Stimulated activated CD4-positive, alpha-beta T cell treated with anti-CD3 and anti-CD28 coated beads, Interleukin-4, amount 100 ng/mL, for 4 hours (primary cell): ENCODE results near the gene OSBPL5.

Experiments used
- DNase-seq, 2 experiments: peaks; one replicate each; pipeline ENCODE4 v3.0.0-alpha.2; 2020

The OSBPL5 gene

GRCh38 chr11:3134218-3134621 lies 30.9 kb downstream of the OSBPL5 start:
- no peak for DNase-seq

GRCh38 chr11:3133261-3134217 lies 31.6 kb downstream of the OSBPL5 start:
- DNase-seq = no peak

DNA sequence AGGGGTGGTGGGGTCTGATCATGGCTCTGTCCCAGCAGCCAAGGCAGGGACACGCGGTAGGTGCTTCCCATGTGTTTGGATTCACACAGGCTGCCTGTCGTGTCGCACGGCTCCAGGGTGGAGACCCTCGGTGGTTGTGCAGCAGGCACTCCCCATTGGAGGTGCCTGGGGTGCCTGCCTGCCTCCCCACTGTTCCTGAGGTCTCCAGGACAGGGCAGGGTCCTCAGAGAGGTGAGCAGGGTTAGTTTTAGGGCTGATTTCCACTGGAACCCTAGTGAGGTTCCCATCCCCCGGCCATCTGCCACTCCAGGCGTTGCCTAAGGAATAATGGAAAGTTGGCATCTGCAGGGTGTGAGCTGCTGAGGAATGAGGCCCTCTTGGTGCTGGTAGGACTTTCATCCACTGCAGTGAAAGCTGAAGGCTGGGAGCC lies 32.3 kb downstream of the OSBPL5 start:
- DNase-seq = no peak

GRCh38 chr11:3132271-3132781 lies 32.8 kb downstream of the OSBPL5 start:
- DNase-seq = no peak

DNA sequence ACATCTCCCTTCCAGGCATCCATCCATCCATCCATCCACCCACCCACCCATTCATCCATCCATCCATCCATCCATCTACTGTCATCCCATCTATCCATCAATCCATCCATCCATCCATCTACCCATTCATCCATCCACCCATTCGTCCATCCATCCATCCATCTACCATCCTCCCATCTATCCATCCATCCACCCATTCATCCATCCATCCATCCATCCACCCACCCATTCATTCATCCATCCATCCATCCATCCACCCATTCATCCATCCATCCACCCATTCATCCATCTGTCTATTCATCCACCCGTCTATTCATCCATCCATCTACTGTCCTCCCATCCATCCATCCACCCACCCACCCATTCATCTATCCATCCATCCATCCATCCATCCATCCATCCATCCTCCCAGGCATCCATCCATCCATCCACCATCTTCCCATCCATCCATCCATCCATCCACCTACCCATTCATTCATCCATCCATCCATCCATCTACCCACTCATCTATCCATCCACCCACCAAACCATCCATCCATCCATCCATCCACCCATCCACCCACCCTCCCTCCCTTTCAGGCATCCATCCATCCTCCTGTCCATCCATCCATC lies 33.7 kb downstream of the OSBPL5 start:
- DNase-seq = no peak

DNA sequence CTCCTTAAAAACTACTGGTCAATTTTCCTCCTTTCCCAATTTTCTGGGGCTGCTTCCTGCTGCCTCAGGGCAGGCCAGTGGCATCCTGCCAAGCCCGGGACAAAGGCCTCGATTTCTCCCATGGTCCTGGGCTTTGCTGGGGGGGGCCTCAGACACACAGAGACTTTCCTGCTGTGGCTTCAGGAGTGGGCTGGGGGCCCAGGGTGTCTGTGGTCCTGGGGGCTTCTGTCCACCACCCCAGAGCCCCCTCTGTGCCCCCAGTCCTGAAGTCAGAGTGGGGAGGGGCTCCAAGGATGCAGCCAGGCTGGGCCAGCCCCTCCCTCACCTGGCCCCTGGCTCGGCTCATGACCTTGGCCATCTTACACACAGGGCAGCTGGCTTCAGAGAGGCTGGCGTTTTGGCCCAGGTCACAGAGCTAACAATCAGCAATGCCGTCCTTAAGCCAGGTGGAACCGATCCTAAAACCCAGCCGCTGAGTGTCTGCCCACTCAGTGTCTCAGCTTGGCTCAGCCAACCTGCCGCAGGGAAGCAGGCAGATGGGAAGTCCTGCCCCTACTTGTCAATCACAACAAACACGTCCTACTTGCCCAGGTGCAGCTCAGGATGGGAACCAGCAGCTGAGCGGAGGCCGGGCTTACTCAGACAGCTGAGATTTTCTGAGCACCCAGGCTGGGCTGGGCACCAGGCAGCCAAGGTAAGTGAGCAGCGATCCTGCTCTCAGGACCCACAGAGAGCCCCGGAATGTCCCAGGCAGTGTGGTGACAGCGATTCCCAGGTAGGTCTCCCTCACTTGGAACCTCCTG lies 34.6 kb downstream of the OSBPL5 start:
- DNase-seq = no peak

DNA sequence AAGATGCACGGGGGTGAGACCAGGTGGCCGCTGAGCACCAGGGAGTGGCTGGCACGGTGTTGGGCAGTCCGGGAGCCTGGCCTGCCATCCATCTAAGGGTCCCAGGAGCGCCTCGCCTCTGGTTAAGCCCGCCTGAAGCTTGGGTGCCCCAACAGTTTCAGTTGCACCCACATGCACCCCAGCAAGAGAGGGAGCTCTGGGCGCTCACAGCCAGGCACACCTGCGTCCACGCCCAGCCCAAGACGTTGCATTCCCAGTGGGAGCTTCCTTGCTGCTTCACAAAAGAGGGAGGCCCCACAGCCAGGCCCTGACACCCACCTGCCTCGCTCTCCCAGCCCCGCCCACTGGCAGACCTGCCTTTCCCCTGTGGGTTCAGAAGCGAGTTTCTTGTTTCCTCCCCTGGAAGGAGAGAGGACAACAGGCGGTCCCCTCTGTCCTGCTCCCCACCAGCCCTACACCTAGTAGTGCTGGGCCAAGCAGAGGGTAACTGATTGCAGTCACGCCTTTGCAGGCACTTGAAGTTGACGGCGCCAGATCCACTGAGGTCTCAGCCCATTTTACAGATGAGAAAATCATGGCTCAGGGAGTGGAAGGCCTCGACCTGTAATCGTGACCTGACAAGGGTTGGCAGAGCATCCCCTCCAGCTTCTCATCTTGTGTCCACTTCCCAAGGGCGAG lies 35.4 kb downstream of the OSBPL5 start:
- DNase-seq = no peak

DNA sequence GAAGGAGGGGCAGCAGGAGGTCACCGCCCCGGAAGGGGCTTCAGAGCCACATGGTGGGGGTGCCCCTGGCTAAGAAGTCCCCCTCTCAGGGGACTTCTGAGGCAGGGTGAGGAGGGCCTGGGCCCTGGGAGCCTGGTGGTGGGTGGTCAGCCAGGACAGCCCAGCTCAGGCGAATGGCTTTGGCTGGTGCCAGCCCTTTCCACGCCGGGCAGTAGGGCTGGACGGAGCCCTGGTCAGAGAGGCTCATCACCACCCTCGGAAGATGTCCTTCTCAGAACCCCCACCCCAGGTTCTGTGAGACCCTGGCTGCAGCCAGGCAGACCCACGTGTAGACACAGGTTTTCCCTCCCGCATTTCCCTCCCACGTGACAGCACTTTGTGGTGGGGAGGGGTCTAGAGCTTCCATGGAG lies 35.9 kb downstream of the OSBPL5 start:
- no peak for DNase-seq

GRCh38 chr11:3128356-3129180 lies 36.5 kb downstream of the OSBPL5 start:
- DNase-seq = no peak

DNA sequence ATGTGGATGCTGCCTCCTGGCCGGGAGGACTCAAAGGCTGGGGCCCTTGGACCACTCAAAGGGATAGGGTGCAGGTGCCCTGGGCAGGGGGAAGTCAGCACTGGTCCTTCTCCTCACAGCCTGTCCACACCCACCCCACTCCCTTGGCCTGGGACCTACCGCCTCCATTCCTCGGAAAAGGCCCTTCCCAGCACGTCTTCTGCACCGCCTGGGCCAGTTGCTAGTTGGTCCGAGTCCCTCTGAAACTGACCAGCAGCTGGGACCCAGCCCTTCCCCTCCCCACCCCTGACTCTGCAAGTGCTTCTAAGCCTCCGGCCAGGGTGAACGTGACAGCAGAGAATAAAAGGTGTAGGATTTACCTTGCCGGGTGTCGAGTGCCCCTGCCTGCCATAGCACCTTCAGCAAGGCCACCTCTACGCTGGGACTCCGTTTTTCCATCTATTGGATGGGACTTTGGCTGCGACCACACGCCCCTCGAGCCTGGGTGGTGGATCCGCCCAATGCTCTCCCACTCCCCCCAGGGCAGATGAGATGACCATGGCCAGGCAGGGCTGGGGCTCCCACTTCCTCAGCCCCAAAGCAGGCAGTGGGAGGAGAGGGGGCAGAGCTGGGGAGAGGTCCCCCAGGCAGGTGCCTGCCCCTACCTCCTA lies 37.3 kb downstream of the OSBPL5 start:
- no peak for DNase-seq

DNA sequence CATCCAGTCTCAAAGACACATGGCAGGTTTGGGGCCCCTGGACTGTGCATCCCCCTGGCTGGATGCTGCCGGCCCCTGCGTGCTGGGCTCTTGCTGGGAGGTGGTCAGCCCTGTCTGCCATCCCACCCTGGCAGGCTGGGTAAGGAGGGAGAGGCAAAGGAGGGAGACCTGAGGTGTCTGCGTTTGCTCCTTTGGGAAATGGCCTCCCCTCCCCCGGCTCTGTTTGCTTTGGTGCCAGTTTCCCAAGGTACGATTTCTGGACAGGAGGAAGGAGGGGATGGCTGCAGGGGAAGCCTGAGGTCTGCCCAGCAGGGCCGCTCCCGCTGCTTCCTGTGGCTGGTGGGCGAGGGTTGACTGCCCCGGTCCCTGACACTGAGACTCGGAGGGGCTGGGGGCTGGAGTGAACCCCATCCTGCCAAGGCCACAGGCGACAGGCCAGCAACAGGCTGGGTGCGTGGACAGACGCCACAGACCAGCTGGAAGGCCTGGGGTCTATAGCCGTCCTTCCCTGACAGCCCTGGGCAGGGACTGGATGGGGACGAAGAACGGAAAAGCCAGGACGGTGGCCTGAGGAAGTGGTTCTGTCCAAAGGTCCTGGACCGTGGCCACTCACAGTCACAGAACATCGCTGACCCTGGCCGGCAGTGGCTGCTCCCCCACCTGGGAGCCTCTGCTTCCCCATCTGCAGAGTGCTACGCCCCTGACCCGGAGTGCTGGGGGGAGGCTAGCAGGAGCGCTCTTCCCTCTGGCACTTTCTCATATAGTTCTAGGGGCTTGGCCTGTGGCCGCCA lies 38.0 kb downstream of the OSBPL5 start:
- no peak for DNase-seq

DNA sequence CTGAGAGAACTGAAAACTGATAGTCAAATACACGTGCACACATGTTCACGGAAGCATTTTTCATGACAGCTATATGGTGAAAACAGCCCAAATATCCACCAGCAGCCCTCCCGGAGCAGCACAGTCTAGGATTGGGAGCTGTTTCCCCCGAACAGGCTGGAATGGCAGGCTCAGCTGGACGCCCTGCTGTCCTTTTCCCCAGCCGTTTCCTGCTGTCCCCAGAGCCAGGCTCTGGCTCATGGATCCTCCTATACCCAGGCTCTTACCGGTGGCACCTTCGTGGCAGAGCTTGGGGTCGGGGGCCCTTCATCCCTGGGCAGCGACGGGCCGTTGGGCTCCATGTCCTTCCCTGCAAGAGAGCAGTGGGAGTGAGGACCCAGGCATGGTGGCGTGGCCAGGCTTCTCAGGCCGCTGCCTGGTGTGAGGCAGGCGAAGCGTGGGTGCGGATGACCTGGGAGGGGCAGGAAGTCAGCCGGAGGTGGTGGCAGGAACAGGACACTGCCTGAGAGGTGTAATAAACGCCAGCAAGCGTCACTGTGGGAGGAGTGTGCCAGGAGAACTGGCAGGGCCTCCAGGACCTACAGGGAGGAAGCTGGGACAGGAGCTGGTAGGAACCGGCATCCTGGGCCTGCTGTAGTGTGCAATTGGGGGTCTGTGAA lies 38.8 kb downstream of the OSBPL5 start:
- DNase-seq = no peak

DNA sequence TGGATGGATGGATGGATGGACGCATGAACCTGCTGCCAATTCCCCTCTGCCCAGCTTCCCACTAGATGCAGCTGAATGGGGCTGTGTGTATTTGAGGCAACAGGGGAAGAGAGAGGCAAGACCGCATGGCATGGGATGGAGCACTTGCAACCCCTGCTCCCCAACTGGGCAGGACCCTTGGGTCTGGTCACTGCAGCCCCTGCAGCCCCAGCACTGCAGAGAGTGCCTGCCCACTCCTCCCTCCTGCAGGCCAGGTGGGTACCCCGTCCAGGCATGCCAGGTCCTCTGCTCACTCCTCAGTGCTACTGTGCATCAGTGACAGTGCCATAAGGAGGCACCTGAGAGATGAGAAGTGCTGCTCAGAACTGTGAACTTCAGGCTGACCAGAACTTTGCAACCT lies 40.3 kb downstream of the OSBPL5 start:
- DNase-seq = no peak

- DNase-seq = no peak
Measured at GRCh38 chr11:3123761-3124733, 41.1 kb downstream of the OSBPL5 start.

DNA sequence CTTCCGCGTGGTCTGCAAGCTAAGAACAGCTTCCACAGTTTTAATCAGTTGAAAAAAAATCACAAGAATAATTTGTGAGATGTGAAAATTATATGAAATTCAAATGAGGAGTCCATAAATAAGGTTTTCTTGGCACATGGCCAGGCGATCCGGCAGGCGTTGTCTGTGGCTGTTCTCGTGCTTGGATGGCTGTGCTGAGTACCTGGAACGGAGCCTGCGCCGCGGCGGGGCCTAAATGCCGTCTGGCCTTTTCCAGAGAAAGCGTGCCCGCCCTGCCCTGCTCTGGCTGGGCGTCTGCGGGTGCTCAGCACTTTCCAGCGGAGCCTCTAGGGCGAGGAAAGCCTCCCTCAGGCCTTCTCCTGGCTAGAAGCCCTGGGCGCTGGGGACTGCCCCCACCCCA lies 41.8 kb downstream of the OSBPL5 start:
- DNase-seq = no peak

GRCh38 chr11:3122775-3123201 lies 42.3 kb downstream of the OSBPL5 start:
- no peak for DNase-seq

GRCh38 chr11:3121931-3122774 lies 43.0 kb downstream of the OSBPL5 start:
- DNase-seq = no peak
